ENCODE data around the gene CAST. TPM values are rescaled to one million over a fixed set of nuclear protein-coding genes. Genes with fewer than 3 reads are reported as not detected.
A peak's percentile ranks its signal among the peaks of the same experiment; 100 is the strongest.

Gene CAST
- total RNA-seq, 4 donors from 2014 or later, result 381 to 577 (median 400) TPM

DNA sequence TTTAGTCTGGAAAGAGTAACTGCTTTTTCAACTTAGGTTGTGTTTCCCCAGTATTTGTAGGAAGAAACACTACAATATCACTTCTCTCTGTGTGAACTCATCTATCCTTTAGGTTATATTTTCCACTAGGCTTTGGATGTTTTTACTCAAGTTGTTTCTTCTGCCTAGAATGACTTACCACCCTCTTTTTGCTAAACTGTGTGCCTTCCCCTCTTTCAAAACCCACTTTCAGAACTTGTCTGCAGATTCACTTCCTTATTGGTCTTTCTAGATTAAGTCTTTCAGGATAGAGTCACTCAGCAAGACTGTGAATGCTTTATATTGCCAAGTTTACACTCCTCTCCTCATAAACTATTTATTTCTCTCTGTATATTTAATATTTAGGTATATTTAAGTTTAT, 14.2 kb upstream of the CAST start:
- DNase-seq (ENCODE audit: low spot score in 2 of 2), result no peak
- Histone ChIP-seq H3K36me3 (no peaks in the 10 kb centered on the region), H3K4me3 (no peak overlapping the region), H3K9me3 (no peaks in the 10 kb centered on the region), H3K27me3 (no peaks in the 10 kb centered on the region), H3K4me1 (peaks cover 29% of the 10 kb centered on the region), H3K27ac (no peak overlapping the region)
- TF ChIP-seq EP300 (IDR thresholded peaks at IDR 0.05) (no peak), POLR2AphosphoS5 (IDR thresholded peaks at IDR 0.05) (no peak), POLR2A (IDR thresholded peaks at IDR 0.05) (no peak)
- TF ChIP-seq, protein P1, sequence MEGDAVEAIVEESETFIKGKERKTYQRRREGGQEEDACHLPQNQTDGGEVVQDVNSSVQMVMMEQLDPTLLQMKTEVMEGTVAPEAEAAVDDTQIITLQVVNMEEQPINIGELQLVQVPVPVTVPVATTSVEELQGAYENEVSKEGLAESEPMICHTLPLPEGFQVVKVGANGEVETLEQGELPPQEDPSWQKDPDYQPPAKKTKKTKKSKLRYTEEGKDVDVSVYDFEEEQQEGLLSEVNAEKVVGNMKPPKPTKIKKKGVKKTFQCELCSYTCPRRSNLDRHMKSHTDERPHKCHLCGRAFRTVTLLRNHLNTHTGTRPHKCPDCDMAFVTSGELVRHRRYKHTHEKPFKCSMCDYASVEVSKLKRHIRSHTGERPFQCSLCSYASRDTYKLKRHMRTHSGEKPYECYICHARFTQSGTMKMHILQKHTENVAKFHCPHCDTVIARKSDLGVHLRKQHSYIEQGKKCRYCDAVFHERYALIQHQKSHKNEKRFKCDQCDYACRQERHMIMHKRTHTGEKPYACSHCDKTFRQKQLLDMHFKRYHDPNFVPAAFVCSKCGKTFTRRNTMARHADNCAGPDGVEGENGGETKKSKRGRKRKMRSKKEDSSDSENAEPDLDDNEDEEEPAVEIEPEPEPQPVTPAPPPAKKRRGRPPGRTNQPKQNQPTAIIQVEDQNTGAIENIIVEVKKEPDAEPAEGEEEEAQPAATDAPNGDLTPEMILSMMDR (IDR thresholded peaks at IDR 0.05), result no peak

DNA sequence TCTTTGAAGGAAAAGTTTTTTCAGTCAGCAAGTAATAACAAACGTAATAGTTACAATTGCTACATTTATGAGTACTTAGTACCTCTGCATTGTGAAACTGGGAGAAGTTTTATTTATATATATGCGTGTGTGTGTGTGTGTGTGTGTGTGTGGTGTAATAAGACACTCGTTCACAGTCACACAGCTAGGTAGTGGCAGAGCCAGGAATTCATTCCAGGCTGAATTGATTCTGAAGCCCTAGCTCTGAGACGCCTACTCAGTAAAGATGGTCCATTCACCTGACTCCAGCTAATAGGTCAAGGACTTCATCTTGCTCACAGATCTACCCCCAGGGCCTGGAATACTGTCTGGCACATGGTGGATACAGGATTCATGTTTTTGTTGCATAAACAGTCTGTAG, 13.6 kb upstream of the CAST start:
- Histone ChIP-seq H3K27me3 (no peaks in the 10 kb centered on the region), H3K4me3 (no peak overlapping the region), H3K27ac (no peak overlapping the region), H3K4me1 (peaks cover 34% of the 10 kb centered on the region), H3K9me3 (no peaks in the 10 kb centered on the region), H3K36me3 (no peaks in the 10 kb centered on the region)
- DNase-seq (ENCODE audit: low spot score in 2 of 2), result no peak
- WGBS, result 42% methylated on average over 4 of the region's 4 CpGs
- TF ChIP-seq EP300 (IDR thresholded peaks at IDR 0.05) (no peak), POLR2A (IDR thresholded peaks at IDR 0.05) (no peak), POLR2AphosphoS5 (IDR thresholded peaks at IDR 0.05) (no peak)
- TF ChIP-seq, protein P1 (IDR thresholded peaks at IDR 0.05), result no peak

DNA sequence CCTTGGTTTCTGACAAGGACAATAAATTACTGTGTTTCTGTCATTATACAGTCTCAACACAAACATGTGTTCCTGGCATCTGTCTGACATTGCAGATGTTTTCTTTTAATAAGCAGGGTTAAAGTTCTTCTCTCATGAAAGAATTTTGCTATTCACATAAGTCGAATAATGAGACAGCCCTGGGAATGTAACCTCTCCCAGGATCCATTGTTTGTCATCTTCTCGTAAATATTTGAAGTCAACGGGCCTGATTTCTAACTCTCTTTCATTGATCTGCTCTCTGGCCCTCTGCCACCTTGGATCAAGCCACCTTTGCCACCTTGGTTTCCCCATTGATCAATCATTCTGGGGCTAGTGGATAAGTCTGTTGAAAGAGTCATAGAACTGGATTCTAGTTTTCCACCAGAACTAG, 12.9 kb upstream of the CAST start:
- TF ChIP-seq POLR2AphosphoS5 (IDR thresholded peaks at IDR 0.05) (no peak), EP300 (IDR thresholded peaks at IDR 0.05) (no peak), POLR2A (IDR thresholded peaks at IDR 0.05) (no peak)
- TF ChIP-seq, protein P1 (IDR thresholded peaks at IDR 0.05), result no peak
- Histone ChIP-seq H3K27ac (peak overlapping the region; percentile 11), H3K4me1 (peaks cover 34% of the 10 kb centered on the region), H3K9me3 (no peaks in the 10 kb centered on the region), H3K27me3 (no peaks in the 10 kb centered on the region), H3K4me3 (no peak overlapping the region), H3K36me3 (no peaks in the 10 kb centered on the region)
- DNase-seq (ENCODE audit: low spot score in 2 of 2), result no peak
- WGBS, result 38% methylated on average over 3 of the region's 3 CpGs

DNA sequence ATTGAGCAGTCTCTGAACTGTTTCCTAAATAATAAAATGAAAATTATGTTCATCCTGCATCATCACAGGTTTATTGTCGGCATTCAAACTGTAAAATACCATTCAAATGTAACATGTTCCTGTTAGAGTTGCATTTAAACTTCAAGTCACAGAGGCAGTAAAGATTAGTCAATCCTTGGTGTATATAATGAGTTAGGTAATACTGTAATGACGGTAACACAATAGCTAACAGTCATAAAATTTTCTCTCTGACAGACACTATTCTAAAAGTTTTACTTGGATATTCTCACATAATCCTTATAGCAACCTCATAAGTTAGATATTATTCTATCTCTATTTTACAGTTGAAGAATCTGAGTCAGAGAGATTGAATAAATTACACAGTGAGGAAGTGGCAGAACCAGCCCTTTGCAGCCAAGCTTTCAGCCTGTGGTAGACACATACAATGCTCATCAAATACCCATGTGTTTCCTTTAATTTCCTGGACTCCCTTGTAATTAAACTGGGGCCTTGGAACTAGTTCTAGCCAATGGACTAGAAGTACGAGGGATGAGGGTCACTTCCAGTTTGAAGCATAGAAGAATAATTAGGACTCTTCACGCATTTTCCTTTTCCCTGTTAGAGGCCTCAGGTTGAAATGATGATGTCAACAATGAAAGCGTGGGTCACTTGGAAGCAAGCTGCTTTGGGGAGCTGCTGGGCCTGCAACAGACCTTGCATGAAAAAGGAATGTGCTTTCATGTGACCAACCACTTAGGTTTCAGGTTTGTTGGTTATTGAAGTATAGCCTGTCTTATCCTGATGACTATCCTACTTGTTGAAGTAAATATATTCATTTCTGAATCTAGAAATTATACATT, 12.3 kb upstream of the CAST start:
- no peak for TF ChIP-seq POLR2A (IDR thresholded peaks at IDR 0.05)
- TF ChIP-seq, protein P1 (IDR thresholded peaks at IDR 0.05), result no peak
- H3K4me3 ChIP-seq, result no peak overlapping the region
- H3K9me3 ChIP-seq, result no peaks in the 10 kb centered on the region
- no peak for DNase-seq (ENCODE audit: low spot score in 2 of 2)
- H3K27me3 ChIP-seq, result no peaks in the 10 kb centered on the region
- H3K27ac ChIP-seq, result peak overlapping the region; percentile 11
- WGBS, result 59% methylated on average over 5 of the region's 5 CpGs
- peaks cover 34% of the 10 kb centered on the region for H3K4me1 ChIP-seq
- H3K36me3 ChIP-seq, result no peaks in the 10 kb centered on the region

DNA sequence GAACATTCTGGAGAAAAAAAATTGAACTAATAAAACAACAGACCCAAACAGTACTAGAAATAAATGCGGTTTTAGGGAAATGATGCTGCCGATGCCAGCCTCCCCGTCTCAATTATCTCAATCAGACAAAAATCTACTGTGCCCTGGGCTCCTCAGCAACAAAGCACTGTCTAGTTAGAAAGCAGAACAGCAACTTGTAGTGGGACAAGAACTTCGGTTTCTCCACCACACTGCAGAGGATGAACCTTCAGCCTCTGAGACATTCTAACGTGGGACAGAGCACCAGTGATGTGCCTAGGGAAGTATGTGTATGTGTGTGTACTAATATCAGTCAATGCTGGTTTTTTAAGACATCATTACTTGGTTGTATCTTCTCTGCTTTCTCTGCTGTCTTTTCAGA, 11.1 kb upstream of the CAST start:
- Histone ChIP-seq H3K4me3 (no peak overlapping the region), H3K27me3 (no peaks in the 10 kb centered on the region), H3K36me3 (no peaks in the 10 kb centered on the region), H3K9me3 (no peaks in the 10 kb centered on the region), H3K4me1 (peaks cover 44% of the 10 kb centered on the region), H3K27ac (no peak overlapping the region)
- WGBS, result 62% methylated on average over 5 of the region's 5 CpGs
- TF ChIP-seq, protein P1 (IDR thresholded peaks at IDR 0.05), result no peak
- no peak for TF ChIP-seq EP300 (IDR thresholded peaks at IDR 0.05)
- no peak for DNase-seq (ENCODE audit: low spot score in 2 of 2)

All from suprapubic skin (tissue), 4 donors.